Activated CD4-positive, alpha-beta memory T cell treated with anti-CD3 and anti-CD28 coated beads, Interleukin-2, amount 10 ng/mL, durations not matched to agents 7 days and 5 days (primary cell): ENCODE measurements around the gene ERICH2. TPM values are rescaled to one million over a fixed set of nuclear protein-coding genes. Genes with fewer than 3 reads are reported as not detected.

Source experiments
- CTCF ChIA-PET: fragments of 350-600 bp; sonication (Branson Sonifier 250); formaldehyde crosslinking; loops from one replicate; lab custom pipeline; 2021; ENCODE audit warnings: antibody characterized with exemption, inconsistent platforms; lab: Charles Lee
- POLR2A ChIA-PET: fragments of 350-600 bp; sonication (Branson Sonifier 250); formaldehyde crosslinking; loops from one replicate; lab custom pipeline; 2021; ENCODE audit warnings: antibody characterized with exemption; lab: Charles Lee
- DNase-seq: peaks from one replicate; pipeline ENCODE4 v3.0.0-alpha.2; 2020
- H3K27ac Mint-ChIP-seq: one replicate; pipeline ENCODE4 v1.8.0; 2021; ENCODE audit warnings: mild to moderate bottlenecking, mixed read lengths
- H3K27me3 Mint-ChIP-seq: one replicate; pipeline ENCODE4 v1.8.0; 2021; ENCODE audit warnings: mixed read lengths
- H3K36me3 Mint-ChIP-seq: one replicate; pipeline ENCODE4 v1.8.0; 2021; ENCODE audit warnings: low read depth, mixed read lengths
- H3K4me1 Mint-ChIP-seq: one replicate; pipeline ENCODE4 v1.8.0; 2021; ENCODE audit warnings: mixed read lengths
- H3K4me3 Mint-ChIP-seq: one replicate; pipeline ENCODE4 v1.8.0; 2021; ENCODE audit warnings: mild to moderate bottlenecking, mixed read lengths
- H3K9me3 Mint-ChIP-seq: one replicate; pipeline ENCODE4 v1.8.0; 2021; ENCODE audit warnings: mixed read lengths
- total RNA-seq, 2 experiments: library from RNA; stranded (reverse); gene quantifications; one replicate each; pipeline ENCODE4 v1.2.3, GENCODE V29; 2021

ERICH2 gene
- total RNA-seq, 2 experiments from 2014 or later, result not detected

DNA sequence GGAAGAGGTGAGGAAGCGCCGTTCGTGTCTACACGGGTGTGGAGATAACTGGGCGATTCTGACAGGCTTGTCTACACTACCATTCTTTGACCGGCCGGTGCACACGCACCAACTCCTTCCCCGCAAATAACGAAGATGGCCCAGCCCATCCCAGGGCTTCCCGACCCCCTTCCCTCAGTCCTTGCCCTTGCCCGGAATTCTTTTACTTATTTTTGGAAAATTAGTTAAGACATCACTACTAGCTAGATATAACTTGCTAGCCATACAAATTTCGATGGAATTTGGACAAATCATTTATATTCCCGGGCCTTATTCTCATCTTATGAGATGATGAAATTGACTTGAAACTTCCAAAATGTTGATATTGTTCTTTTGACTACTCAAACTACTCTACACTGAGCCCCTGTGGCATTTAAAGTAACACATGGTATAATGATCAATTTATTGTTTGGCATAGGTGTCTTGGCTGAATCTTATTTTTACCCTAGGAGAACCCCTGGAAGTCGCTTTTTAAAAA lies 1.3 kb downstream of the ERICH2 start:
- ChIA-PET POLR2A (no interaction called here), CTCF (interaction anchor here (0.8 to 1.7 kb wide), 6 partner anchors 10 to 410 kb away, joined by 3 to 4 read pairs (median 4); no protein-coding TSS in a partner anchor)
- Mint-ChIP-seq H3K4me1 (peaks cover 13% of the 10 kb centered on the region), H3K27ac (no peak overlapping the region), H3K27me3 (peaks cover 39% of the 10 kb centered on the region), H3K36me3 (no peaks in the 10 kb centered on the region), H3K4me3 (peak overlapping the region; percentile 63), H3K9me3 (no peaks in the 10 kb centered on the region)
- no peak for DNase-seq

- Mint-ChIP-seq H3K36me3 (no peaks in the 10 kb centered on the region), H3K27me3 (peaks cover 37% of the 10 kb centered on the region), H3K4me3 (peak overlapping the region; percentile 48), H3K4me1 (peaks cover 13% of the 10 kb centered on the region), H3K27ac (no peak overlapping the region), H3K9me3 (no peaks in the 10 kb centered on the region)
- ChIA-PET CTCF (interaction anchor here (0.8 to 1.7 kb wide), 4 partner anchors 9 to 402 kb away, joined by 3 to 4 read pairs (median 4); no protein-coding TSS in a partner anchor), POLR2A (no interaction called here)
- no peak for DNase-seq
Observed at GRCh38 chr2:170772295-170772694, 2.1 kb downstream of the ERICH2 start.

DNA sequence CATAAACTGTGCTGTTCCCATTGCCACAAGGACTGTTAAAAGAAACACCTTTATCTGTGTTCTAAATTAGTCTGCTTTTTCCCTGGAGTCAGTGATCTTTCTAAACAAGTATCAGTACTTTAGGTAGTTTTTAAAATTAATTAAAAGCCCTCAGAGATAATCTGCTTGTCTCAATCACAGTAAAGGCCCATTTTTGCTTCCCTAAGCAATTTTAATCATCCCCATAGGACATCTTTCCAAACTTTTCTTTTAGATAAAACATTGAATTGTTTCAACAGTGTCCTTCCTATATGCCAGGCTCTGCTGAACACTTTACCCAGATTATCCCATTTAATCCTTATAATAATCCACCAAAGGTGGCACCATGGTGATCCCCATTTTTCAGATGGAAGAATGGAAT lies 3.9 kb downstream of the ERICH2 start:
- H3K9me3 Mint-ChIP-seq, result no peaks in the 10 kb centered on the region
- no peak overlapping the region for H3K27ac Mint-ChIP-seq
- POLR2A ChIA-PET, result no interaction called here
- no peaks in the 10 kb centered on the region for H3K36me3 Mint-ChIP-seq
- peaks cover 13% of the 10 kb centered on the region for H3K4me1 Mint-ChIP-seq
- H3K27me3 Mint-ChIP-seq, result peaks cover 43% of the 10 kb centered on the region
- H3K4me3 Mint-ChIP-seq, result no peak overlapping the region
- no peak for DNase-seq
- CTCF ChIA-PET, result no interaction called here

DNA sequence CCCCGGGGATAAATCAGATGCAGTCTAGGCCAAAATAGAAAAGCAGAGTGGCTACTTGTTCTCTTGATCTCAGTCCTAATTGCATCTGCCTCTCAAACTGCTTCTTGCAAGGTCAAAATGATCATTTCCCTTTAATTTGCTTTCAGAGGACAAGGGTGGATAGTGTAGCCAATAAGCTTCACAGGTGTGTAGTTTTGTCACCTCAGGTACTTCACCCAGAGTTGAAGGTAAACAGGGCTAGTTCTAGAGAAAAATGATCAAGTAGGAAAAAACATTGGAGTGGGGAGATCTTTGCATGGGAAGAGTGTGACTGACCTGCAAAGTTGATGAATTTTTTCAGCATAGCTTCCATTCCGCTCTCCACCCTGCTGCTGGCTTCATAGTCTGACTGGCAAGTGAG lies 8.7 kb downstream of the ERICH2 start:
- CTCF ChIA-PET, result interaction anchor here (1.0 kb wide), 1 partner anchor 9 kb away, joined by 3 read pairs; the partner anchor contains the start of gene ERICH2
- Mint-ChIP-seq H3K27me3 (peaks cover 30% of the 10 kb centered on the region), H3K4me1 (no peaks in the 10 kb centered on the region), H3K27ac (no peak overlapping the region), H3K4me3 (no peak overlapping the region), H3K36me3 (no peaks in the 10 kb centered on the region), H3K9me3 (no peaks in the 10 kb centered on the region)
- POLR2A ChIA-PET, result no interaction called here
- DNase-seq, result no peak

DNA sequence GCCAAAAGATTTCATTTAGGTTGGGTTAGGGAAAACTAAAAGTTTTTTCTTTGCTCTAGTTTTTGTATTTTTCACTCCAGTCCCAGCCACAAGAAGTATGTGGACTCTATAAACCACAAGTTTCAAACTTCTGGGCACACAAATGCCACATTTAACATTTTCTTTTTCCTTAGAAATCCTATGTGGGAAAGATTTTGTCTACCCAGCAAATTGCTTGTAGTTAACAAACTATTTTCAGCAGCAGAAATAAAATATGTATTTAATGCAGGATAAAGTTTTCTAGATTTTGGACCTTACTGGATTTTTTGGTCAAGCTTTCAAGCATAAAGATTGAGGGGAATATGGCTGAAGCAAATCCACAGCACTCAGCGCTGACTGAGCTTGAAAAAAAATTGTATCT lies 9.1 kb downstream of the ERICH2 start:
- no peaks in the 10 kb centered on the region for H3K9me3 Mint-ChIP-seq
- H3K4me3 Mint-ChIP-seq, result no peak overlapping the region
- no peak overlapping the region for H3K27ac Mint-ChIP-seq
- CTCF ChIA-PET, result interaction anchor here (1.0 kb wide), 1 partner anchor 9 kb away, joined by 3 read pairs; the partner anchor contains the start of gene ERICH2
- DNase-seq, result no peak
- POLR2A ChIA-PET, result no interaction called here
- H3K36me3 Mint-ChIP-seq, result no peaks in the 10 kb centered on the region
- H3K4me1 Mint-ChIP-seq, result no peaks in the 10 kb centered on the region
- H3K27me3 Mint-ChIP-seq, result peaks cover 28% of the 10 kb centered on the region

- Mint-ChIP-seq H3K9me3 (no peaks in the 10 kb centered on the region), H3K27ac (no peak overlapping the region), H3K36me3 (no peaks in the 10 kb centered on the region), H3K4me1 (no peaks in the 10 kb centered on the region), H3K4me3 (no peak overlapping the region), H3K27me3 (peaks cover 37% of the 10 kb centered on the region)
- CTCF ChIA-PET, result no interaction called here
- POLR2A ChIA-PET, result no interaction called here
- no peak for DNase-seq
Observed at GRCh38 chr2:170782673-170783072, 12.5 kb downstream of the ERICH2 start.

GRCh38 chr2:170783549-170783948 lies 13.4 kb downstream of the ERICH2 start:
- CTCF ChIA-PET, result no interaction called here
- Mint-ChIP-seq H3K4me1 (no peaks in the 10 kb centered on the region), H3K9me3 (no peaks in the 10 kb centered on the region), H3K27me3 (peaks cover 38% of the 10 kb centered on the region), H3K36me3 (no peaks in the 10 kb centered on the region), H3K27ac (no peak overlapping the region), H3K4me3 (no peak overlapping the region)
- POLR2A ChIA-PET, result no interaction called here
- DNase-seq, result no peak

DNA sequence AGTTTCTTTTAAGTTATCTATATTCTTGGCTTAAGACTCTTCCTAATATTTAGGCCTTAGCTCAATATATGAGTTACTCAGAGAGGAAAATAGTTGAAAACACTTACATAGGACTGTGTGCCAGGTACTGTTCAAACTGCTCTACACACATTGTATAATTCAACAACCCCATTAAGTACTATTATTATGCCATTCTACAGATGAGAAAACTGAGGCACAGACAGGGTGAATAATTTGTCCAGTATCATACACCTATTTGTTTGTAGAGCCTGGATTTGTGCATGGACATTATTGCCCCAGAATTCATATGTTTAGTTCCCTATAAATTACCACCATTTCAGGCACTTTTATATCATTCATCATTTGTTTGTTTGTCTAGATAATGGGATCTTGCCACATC lies 28.8 kb downstream of the ERICH2 start:
- POLR2A ChIA-PET, result no interaction called here

GRCh38 chr2:170806548-170806947 lies 36.4 kb downstream of the ERICH2 start:
- ChIA-PET POLR2A (no interaction called here), CTCF (interaction anchor here (1.6 to 2.0 kb wide), 2 partner anchors 397 to 445 kb away, joined by 5 to 6 read pairs; no protein-coding TSS in a partner anchor)
- H3K9me3 Mint-ChIP-seq, result no peaks in the 10 kb centered on the region
- H3K4me1 Mint-ChIP-seq, result no peaks in the 10 kb centered on the region
- no peaks in the 10 kb centered on the region for H3K36me3 Mint-ChIP-seq
- peaks cover 8% of the 10 kb centered on the region for H3K27me3 Mint-ChIP-seq
- H3K4me3 Mint-ChIP-seq, result no peak overlapping the region
- no peak for DNase-seq
- H3K27ac Mint-ChIP-seq, result no peak overlapping the region

More for the DNA sequence above, 28.8 kb downstream of the ERICH2 start:
- H3K4me1 Mint-ChIP-seq, result no peaks in the 10 kb centered on the region
- H3K36me3 Mint-ChIP-seq, result no peaks in the 10 kb centered on the region
- no peak for DNase-seq
- H3K27ac Mint-ChIP-seq, result no peak overlapping the region
- CTCF ChIA-PET, result no interaction called here
- H3K4me3 Mint-ChIP-seq, result no peak overlapping the region
- no peaks in the 10 kb centered on the region for H3K9me3 Mint-ChIP-seq
- peaks cover 25% of the 10 kb centered on the region for H3K27me3 Mint-ChIP-seq

DNA sequence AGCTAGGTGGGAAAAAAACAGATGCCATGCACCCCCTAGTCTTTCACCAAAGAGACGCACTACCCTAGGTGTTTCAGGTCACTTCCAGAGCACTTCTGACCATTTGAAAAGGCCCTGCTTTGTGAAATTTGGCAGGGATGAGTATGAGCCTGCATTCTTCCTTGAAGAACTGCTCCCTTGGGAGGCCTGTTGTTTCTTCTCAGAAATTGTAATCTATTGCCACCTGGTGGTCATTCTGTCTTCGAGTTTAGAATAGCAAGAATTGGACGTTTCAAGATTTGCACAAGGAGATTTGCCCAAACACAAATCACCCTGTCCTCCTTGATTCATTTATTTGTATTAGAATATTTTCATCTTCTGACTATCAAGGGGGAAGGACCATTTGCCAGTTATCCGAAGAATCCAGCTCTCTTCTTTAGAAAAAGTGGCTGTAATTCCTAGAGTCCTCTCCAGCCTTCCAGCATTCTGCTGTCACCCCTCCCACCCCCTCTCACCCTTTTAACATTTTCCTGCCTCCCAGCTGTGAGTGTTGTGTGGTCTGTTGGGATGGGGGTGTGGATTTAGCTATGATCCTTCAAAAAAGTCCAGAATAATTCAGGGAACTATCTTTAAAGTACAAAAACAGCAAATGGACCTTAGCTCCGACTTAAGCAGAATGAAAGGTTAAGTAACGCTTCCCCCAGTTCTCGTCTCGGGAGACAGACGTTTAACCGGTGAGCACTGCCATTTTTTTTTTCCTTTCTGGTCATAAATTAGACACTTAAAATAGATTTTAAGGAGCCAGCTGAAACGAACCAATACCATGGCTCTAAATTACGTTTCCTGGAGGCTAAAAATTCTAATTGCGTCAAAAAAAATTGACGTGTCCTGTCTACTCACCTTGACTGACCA lies 42.8 kb downstream of the ERICH2 start:
- DNase-seq, result no peak
- H3K27me3 Mint-ChIP-seq, result peaks cover 62% of the 10 kb centered on the region
- no peaks in the 10 kb centered on the region for H3K36me3 Mint-ChIP-seq
- ChIA-PET CTCF (interaction anchor here (0.6 to 3.8 kb wide), 28 partner anchors 11 to 576 kb away, joined by 3 to 35 read pairs (median 3); no protein-coding TSS in a partner anchor), POLR2A (no interaction called here)
- H3K4me3 Mint-ChIP-seq, result no peak overlapping the region
- no peak overlapping the region for H3K27ac Mint-ChIP-seq
- peaks cover 33% of the 10 kb centered on the region for H3K4me1 Mint-ChIP-seq
- no peaks in the 10 kb centered on the region for H3K9me3 Mint-ChIP-seq

GRCh38 chr2:170813611-170814532 lies 43.7 kb downstream of the ERICH2 start:
- H3K27ac Mint-ChIP-seq, result peak overlapping the region; percentile 9
- peaks cover 40% of the 10 kb centered on the region for H3K4me1 Mint-ChIP-seq
- peak; percentile 42 for DNase-seq
- ChIA-PET CTCF (interaction anchor here (0.6 to 3.8 kb wide), 24 partner anchors 10 to 577 kb away, joined by 3 to 35 read pairs (median 3); no protein-coding TSS in a partner anchor), POLR2A (no interaction called here)
- no peaks in the 10 kb centered on the region for H3K36me3 Mint-ChIP-seq
- no peaks in the 10 kb centered on the region for H3K9me3 Mint-ChIP-seq
- H3K4me3 Mint-ChIP-seq, result peak overlapping the region; percentile 10
- peaks cover 71% of the 10 kb centered on the region for H3K27me3 Mint-ChIP-seq

DNA sequence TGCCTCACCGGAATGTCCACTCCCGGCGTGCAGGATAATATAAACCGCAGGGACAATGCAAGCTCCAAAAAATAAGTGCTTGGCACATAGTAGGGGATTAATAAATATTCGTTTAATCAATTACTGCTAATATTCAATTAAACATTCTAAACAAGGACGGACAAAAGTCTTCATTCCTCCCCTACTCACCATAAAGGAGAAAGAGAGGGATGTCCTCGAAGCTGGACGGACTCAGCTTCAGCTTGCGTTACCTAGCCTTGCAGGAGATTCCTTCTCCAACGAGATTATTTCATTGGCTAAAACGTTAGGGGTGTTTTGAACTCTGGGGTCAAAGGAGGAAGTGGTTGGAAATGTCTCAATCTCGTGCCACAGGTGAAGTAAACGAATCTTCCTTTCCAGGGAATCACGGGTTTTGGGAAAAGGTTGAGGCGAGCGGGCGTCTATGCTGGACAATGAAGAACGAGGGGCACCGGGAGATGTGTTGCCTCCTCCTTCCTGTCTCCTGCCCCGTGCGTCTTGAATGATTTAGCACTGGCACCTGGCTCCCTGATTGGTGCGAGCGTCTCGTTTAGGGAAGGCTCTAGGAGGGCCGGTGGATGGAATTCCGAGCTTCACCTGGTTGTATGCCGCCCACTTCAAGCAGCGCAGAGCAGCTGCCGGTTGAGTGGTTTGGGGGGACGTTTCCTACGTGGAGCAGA lies 44.5 kb downstream of the ERICH2 start:
- H3K27me3 Mint-ChIP-seq, result peaks cover 73% of the 10 kb centered on the region
- H3K9me3 Mint-ChIP-seq, result no peaks in the 10 kb centered on the region
- DNase-seq, result no peak
- CTCF ChIA-PET, result interaction anchor here (1.0 to 3.8 kb wide), 8 partner anchors 29 to 491 kb away, joined by 3 to 35 read pairs (median 8); no protein-coding TSS in a partner anchor
- no peak overlapping the region for H3K27ac Mint-ChIP-seq
- POLR2A ChIA-PET, result no interaction called here
- H3K4me1 Mint-ChIP-seq, result peaks cover 42% of the 10 kb centered on the region
- H3K36me3 Mint-ChIP-seq, result no peaks in the 10 kb centered on the region
- no peak overlapping the region for H3K4me3 Mint-ChIP-seq
